DOHH2 (cell line): ENCODE results near the gene ERN1.

Experiments used
- H3F3A ChIP-seq: fragments of 200-600 bp; sonication (generic), shearing (Covaris generic); 2 replicates; pipeline ENCODE4 v1.6.0; 2016; ENCODE audit warnings: antibody characterized with exemption, mild to moderate bottlenecking; ENCODE audit not compliant: control insufficient read depth, insufficient read depth
- H3K27ac ChIP-seq: fragments of 200-600 bp; sonication (generic); 2 replicates; pipeline ENCODE4 v1.5.1; 2014; ENCODE audit warnings: low read depth, mild to moderate bottlenecking, low read length, moderate library complexity
- H3K27me3 ChIP-seq: fragments of 200-600 bp; sonication (generic); 2 replicates; pipeline ENCODE4 v1.6.1; 2014; ENCODE audit warnings: mild to moderate bottlenecking, low read length, mixed read lengths; ENCODE audit not compliant: control insufficient read depth
- H3K36me3 ChIP-seq: fragments of 200-600 bp; sonication (generic); 2 replicates; pipeline ENCODE4 v1.6.1; 2014; ENCODE audit warnings: mild to moderate bottlenecking, low read length, moderate library complexity, mixed read lengths; ENCODE audit not compliant: control insufficient read depth
- H3K4me1 ChIP-seq: fragments of 200-600 bp; sonication (generic); 2 replicates; pipeline ENCODE4 v1.6.1; 2014; ENCODE audit warnings: mild to moderate bottlenecking, low read length, mixed read lengths; ENCODE audit not compliant: control insufficient read depth
- H3K4me2 ChIP-seq: fragments of 200-600 bp; sonication (generic); 2 replicates; pipeline ENCODE4 v1.6.0; 2014; ENCODE audit warnings: mild to moderate bottlenecking, low read length, moderate library complexity
- H3K4me3 ChIP-seq: fragments of 200-600 bp; sonication (generic); 2 replicates; pipeline ENCODE4 v1.5.1; 2014; ENCODE audit warnings: mild to moderate bottlenecking, low read length, mixed read lengths
- H3K79me2 ChIP-seq: fragments of 200-600 bp; sonication (generic); 2 replicates; pipeline ENCODE4 v1.6.1; 2014; ENCODE audit warnings: mild to moderate bottlenecking, low read length, mixed read lengths; ENCODE audit not compliant: control insufficient read depth
- H3K9me2 ChIP-seq: fragments of 200-600 bp; sonication (generic); replicated peaks from 2 replicates; pipeline ENCODE4 v1.6.1; 2014; ENCODE audit warnings: mild to moderate bottlenecking, low read length, mixed read lengths; ENCODE audit not compliant: control insufficient read depth
- H3K9me3 ChIP-seq: fragments of 200-600 bp; sonication (generic); 2 replicates; pipeline ENCODE4 v1.6.1; 2014; ENCODE audit warnings: antibody characterized with exemption, low read length, mixed read lengths; ENCODE audit not compliant: control insufficient read depth, insufficient read depth
- H4K20me1 ChIP-seq: fragments of 200-600 bp; sonication (generic); 2 replicates; pipeline ENCODE4 v1.6.0; 2014; ENCODE audit warnings: low read depth, mild to moderate bottlenecking, antibody characterized with exemption, low read length, moderate library complexity; ENCODE audit not compliant: control insufficient read depth, insufficient read depth
- CTCF ChIP-seq: fragments of 200-600 bp; sonication (generic); IDR thresholded peaks from one replicate; pipeline ENCODE4 v1.5.1; 2014; ENCODE audit warnings: antibody characterized with exemption, mild to moderate bottlenecking, low read depth, low read length; ENCODE audit not compliant: poor library complexity, severe bottlenecking
- EZH2phosphoT487 ChIP-seq: fragments of 200-600 bp; sonication (generic); IDR thresholded peaks from 2 replicates; pipeline ENCODE4 v1.6.1; 2017; ENCODE audit warnings: borderline replicate concordance, mild to moderate bottlenecking, antibody characterized with exemption, low read length, moderate library complexity, mixed read lengths

The ERN1 gene

DNA sequence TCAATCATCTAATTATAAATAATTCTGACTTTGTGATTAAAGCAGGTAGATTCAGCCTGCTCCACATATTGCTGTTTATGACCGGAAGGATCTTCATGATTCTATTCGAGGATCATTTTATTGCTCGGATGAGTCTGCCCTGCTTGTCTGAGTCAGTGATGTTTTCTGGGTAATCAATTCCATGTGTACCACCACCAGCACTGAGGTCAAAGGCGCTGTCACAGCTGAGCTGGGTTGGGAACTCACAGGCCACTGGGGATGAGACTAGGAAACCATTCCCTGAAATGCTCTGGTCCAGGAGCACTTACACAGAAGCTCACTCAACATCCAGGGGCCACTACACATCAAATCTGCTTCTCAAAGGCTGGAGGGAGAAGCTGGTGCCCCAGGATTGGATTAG lies 30.4 kb upstream of the ERN1 start:
- TF ChIP-seq EZH2phosphoT487 (no peak), CTCF (no peak)

DNA sequence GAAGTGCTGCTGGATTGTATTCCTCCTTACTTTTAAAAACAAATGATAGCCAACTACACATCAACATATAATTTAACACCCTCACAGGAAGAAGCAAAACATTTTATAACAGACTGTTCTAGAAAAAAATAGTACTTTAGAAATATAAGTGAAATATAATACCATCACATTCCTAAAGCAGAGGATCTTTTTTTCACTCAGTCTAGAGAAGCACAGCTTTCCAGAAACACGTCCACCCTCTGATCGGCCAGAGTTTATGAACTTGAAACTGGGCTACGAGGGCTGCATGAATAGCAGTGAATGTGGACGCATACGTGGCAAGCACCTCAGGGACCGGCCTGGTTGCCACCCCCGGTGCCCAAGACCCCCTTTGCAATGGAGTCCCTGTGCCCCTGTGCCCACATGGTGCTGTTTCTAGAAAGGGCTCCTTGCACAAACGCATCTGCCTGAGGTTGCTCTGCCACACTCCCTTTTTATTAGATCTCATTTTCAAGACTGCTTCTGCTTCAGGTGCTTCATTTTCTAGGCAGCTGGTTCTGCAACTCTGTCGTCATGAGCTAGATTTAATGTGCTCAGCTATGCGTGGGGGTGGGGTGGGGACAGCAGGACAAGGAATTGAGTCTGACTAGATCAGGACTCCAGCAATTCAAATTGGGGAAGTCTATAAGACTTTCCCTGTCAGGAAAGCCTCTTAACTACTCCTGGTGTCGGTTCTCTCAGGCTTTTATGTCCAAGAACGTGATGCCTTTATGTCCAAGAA lies 29.1 kb upstream of the ERN1 start:
- Histone ChIP-seq H3K79me2 (no peaks in the 10 kb centered on the region), H3K4me3 (no peak overlapping the region), H3K27ac (no peak overlapping the region), H3F3A (no peaks in the 10 kb centered on the region), H3K27me3 (no peaks in the 10 kb centered on the region), H3K4me2 (no peak overlapping the region), H3K9me2 (no peaks in the 10 kb centered on the region), H4K20me1 (no peaks in the 10 kb centered on the region; the same call in 1 of the 2 replicates), H3K36me3 (no peaks in the 10 kb centered on the region), H3K9me3 (no peaks in the 10 kb centered on the region), H3K4me1 (no peaks in the 10 kb centered on the region)
- TF ChIP-seq EZH2phosphoT487 (no peak), CTCF (no peak)

More for the DNA sequence above, 30.4 kb upstream of the ERN1 start:
- Histone ChIP-seq H3K4me1 (no peaks in the 10 kb centered on the region), H3K79me2 (no peaks in the 10 kb centered on the region), H3K36me3 (no peaks in the 10 kb centered on the region), H3K9me3 (no peaks in the 10 kb centered on the region), H3K4me3 (no peak overlapping the region), H3F3A (no peaks in the 10 kb centered on the region), H3K4me2 (no peak overlapping the region), H3K27me3 (no peaks in the 10 kb centered on the region), H4K20me1 (no peaks in the 10 kb centered on the region; the same call in 1 of the 2 replicates), H3K9me2 (no peaks in the 10 kb centered on the region), H3K27ac (no peak overlapping the region)

DNA sequence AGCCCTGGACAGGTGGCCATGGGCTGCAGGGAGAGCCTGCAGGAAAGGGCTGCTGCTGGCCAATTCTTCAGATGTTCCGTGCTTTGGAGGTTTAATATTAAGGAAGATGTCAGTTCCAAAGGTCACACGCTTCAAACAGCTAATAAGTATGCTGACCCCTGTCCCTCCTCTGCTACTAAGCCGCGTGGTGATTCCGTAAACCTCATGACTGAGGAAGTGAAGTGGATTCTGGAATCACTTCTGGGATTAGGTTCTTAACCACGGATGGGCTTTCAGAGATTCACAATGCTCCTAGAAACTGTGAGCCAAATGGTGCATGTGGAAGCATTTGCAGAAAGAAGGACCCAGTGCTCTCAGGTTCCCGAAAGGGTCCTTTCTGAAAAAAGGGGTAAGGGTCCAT lies 28.5 kb upstream of the ERN1 start:
- Histone ChIP-seq H3F3A (no peaks in the 10 kb centered on the region), H3K9me2 (no peaks in the 10 kb centered on the region), H3K27ac (no peak overlapping the region), H3K36me3 (no peaks in the 10 kb centered on the region), H3K27me3 (no peaks in the 10 kb centered on the region), H4K20me1 (no peaks in the 10 kb centered on the region; the same call in 1 of the 2 replicates), H3K4me3 (no peak overlapping the region), H3K9me3 (no peaks in the 10 kb centered on the region), H3K4me2 (no peak overlapping the region), H3K79me2 (no peaks in the 10 kb centered on the region), H3K4me1 (no peaks in the 10 kb centered on the region)
- TF ChIP-seq CTCF (no peak), EZH2phosphoT487 (no peak)
